GM04503 (cell line): ENCODE data around the gene NAALADL2.

Experiments used
- DNase-seq: peaks from one replicate; pipeline ENCODE4 v3.0.0-alpha.2; 2012; ENCODE audit warnings: low read depth

The NAALADL2 gene

DNA sequence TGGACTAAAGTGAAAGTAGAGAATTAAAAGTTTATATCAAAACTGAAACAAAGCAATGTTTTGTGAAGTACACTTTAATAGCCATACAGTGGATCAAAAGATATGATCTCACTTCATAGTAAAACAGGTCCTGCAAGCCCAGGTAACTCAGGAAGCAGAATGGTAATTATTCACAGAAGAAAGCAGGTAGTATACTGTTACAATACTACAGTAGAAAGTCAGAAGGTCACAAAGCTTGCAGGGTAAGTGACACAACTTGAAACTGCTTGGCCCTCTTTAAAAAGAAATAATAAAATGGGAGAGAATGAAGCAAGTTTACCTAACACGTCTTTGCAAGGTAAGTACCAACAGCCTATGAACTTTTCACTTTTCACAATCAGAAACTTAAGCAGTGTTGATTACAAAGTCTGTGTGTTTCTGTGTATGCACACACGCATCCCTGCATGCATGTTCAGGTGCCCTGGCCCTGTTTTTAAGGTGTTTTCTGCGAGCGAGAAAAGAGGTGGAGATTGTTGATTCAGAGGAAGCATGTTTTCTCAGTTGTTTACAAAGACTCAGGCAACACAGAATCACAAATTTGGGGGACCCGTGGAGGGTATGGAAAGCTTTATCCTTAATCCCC lies at the start of gene NAALADL2:
Gene NAALADL2 (plus strand): TSS at position 221 of the 622 bp plus-strand sequence.
- DNase-seq, result no peak

DNA sequence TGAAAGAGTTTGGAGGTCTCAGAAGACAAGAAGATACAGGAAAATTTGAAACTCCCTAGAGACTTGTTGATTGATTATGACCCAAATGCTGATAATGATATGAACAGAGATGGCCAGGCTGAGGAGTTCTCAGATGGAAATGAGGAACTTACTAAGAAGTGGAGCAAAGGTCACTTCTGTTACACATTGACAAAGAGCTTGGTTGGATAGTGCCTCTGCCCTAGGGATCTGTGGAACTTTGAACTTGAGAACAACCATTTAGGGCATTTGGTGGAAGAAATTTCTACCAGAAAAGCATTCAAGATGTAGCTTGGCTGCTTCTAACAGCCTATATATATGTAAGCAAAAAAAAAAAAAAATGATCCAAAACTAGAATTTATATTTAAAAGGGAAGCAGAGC lies 48.9 kb upstream of the NAALADL2 start:
- no peak for DNase-seq

DNA sequence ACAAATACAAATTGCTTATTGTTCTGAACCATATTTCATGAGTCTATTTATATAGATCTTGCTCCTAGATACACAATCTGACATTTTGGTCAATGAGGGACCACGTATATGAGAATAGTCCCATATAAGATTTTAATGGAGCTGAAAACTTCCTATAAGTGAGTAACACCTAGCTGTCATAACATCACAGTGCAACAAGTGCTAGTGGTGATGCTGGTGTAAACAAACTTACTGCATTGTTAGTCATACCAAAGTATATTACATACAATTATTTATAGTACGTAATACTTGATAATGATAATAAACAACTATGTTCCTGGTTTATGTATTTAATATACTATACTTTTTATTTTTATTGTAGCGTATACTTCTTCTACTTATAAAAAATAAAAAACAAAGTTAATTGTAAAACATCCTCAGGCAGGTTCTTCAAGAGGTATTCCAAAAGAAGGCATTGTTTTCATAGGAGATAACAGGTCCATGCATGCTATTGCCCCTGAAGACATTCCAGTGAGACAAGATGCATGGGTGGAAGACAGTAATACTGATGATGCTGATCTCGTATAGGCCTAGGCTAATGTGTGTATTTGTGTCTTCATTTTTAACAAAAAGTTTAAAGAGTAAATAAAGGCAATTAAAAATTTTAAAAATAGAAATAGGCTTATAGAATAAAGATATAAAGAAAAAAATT lies 46.8 kb upstream of the NAALADL2 start:
- no peak for DNase-seq

DNA sequence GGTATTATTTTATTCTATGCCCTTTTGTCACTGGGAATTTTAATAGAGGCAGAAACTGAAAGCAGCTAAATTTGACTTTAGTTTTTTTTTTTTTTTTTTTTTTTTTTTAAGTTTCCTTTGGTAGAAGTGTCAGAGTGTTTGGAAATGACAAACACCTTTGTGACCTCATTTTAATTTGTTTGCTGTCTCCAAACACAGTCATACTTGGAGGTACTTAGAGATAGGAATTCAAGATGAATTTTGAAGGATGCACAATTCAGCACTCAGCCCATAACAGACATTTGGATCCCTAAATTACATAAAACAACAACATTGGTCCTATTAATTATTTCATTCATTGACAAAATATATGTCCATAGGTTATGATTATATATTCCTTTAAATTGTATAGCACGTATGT lies 43.4 kb upstream of the NAALADL2 start:
- no peak for DNase-seq

DNA sequence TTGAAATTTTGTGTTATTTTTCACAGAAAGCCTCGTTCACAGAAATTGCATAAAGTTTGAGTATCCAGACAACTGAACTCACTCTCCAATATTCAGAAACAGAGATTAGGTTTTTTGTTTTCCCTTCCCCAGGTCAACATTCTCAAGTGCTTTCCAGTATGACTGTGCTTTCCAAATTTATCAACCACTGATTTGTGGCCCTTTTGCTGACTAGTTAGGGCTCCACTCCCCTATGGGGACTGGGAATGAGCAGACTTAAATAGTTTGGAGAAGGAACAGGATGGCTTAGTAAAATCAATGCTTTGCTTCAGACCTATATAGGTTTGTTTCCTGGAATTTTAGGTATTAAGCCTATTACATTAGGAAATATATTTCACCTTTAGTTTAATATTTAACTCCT lies 38.2 kb upstream of the NAALADL2 start:
- no peak for DNase-seq

DNA sequence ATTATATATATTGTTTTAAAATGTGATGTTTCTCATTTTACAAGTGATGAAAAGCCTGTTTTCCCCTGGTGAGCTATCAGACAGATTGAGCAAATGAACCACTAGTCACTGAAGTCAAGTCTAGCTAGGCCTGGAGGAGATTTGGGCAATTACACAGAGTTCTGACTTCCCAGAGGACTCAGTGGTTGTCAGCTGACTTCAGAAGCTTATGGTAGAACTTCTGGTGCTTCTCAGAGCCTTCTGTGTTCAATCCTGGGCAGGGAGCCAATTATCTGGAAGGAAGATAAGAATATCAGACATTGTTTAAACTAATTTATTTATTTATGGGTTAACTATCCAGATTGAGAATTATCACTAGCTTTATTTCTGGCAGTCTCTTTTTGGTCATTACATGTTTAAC lies 37.7 kb upstream of the NAALADL2 start:
- DNase-seq, result no peak

DNA sequence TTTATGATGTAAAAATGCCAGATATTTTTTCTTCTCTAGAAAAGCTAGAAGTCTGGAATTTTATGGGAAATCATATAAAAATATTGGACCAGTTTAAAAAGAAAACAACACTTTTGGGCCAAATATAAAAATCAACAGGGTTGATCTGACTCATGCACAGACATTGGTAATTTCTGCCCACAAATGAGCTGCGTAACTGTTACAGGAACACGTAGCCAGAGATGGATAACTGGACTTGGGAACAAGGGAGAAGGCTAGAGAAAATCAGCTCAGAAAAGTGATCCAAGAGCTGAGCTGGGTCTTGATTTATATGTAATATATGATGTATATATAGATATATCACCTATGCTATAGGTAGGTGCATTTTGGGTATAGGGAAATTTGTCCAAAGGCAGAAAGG lies 36.8 kb upstream of the NAALADL2 start:
- peak; percentile 6 for DNase-seq

DNA sequence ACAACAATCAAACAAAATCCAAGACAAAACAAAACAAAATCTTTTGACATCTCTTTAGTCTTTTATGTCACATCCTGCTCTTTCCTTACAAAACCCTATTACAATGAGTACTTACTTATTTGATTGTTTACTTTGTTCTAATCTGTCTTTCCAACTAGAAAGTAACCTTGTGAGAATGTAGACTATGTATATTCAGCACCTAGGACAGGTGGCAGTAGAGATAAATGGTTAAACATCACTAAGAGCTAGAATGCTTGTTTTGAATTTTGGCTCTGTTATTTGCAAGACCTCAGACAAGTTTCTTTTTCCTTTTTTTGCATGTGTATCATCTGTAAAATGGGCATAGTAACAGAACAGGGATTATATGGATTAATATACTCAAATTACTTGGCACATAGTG lies 33.1 kb upstream of the NAALADL2 start:
- DNase-seq, result no peak

DNA sequence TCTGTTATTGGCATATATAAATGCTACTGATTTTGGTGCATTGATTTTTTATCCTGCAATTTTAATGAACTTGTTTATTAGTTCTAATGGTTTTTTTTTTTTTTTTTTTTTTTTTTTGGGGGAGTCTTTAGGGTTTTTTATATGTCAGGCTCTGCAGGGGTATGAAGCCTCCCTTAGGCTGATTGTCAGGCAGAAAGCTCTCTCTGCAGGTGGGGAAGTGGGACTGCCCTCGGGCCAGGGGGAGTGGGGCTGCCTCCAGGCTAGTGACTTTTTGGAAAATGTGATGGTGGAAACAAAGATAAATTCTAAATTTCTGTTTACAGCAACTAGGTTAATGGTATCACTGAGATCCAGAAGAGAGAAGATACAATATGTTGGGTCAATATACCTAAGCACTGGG lies 14.4 kb upstream of the NAALADL2 start:
- DNase-seq, result no peak

DNA sequence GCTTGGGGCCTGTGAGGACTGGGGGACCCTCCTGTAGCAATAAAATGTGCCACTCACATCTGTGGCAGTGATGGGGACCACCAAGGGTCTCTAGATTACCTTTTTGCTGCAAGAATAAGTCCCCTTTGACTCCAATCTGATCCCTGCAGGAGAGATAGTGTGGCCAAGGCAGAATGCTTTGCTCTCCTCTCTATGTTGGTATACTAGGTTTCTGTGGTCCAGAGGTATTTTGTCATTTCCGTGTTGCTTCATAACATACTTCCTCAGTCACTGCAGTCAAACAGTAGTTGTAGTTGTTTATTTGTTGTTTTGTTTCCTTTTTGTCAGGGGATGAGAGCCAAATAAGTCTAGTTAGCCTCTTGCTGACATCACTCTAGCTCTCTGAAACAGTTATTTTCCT lies 13.1 kb upstream of the NAALADL2 start:
- DNase-seq, result no peak

DNA sequence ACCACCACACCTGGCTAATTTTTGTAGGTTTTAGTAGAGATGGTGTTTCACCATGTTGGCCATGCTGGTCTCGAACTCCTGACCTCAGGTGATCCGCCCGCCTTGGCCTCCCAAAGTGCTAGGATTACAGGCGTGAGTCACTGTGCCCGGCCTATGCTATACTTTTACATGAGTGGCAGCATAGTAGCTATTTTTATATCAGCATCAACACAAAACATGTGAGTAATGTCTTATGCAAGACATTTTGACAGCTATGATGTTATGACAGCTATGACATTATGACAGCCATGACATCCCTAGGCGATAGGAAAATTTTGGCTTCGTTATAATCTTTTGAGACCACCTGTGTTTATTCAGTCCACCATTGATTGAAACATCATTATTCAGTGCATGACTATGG lies 4.1 kb upstream of the NAALADL2 start:
- no peak for DNase-seq

DNA sequence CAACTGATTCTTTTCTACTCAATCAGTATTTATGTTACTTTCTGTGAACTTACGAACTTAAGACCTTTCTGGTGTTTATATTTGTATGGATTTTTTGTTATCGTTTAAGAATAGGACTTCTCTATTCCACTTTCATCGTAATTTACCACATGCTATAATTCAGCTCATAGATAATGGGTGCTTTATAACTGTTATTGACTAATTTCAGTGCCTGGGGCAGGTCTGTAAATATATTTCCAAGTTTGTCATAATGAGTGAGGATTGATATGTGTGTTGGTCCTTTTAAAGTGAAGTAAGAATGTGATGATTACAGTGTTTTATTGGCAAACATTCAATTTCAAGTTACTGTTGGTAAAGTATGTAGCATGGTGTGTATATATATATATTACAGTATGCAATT lies 1.8 kb upstream of the NAALADL2 start:
- DNase-seq, result no peak

DNA sequence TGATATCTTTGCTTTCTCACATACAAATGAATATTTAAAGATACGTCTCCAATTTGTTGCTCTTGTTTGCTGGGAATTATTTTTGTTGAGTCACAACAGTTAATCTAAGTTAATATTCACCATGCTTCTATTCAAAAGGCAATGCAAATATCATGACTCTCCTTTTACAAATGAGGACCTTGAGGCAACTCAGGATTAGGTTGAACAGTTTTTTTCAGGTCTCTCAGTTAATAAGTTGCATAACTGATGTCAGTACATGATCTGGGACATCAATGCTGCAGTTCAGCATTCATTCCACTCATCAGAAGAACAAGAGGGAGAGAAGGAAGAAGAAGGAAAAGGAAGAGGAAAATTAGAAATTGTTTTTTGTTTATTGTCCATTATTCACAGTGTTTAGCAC lies 781 bp upstream of the NAALADL2 start:
- DNase-seq, result no peak

DNA sequence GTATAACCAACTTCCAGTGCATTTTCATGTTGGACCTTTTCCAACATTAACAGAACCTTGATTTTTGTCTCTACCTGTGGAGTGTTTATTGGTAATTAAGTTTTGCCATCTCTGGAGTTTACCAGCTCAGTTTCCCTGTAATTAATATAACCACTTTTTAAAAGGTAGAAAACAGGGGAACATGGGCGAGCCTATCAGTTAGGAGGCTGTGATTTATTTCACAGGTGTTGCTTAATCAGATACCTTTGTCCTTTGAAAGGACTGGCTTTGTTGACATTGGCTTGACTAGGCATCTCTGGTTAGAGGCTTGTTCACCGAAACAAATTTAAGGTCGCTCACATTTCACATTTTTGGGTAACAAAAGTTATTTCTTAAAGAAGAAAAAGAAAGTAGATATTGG lies 622 bp downstream of the NAALADL2 start:
- DNase-seq, result no peak

DNA sequence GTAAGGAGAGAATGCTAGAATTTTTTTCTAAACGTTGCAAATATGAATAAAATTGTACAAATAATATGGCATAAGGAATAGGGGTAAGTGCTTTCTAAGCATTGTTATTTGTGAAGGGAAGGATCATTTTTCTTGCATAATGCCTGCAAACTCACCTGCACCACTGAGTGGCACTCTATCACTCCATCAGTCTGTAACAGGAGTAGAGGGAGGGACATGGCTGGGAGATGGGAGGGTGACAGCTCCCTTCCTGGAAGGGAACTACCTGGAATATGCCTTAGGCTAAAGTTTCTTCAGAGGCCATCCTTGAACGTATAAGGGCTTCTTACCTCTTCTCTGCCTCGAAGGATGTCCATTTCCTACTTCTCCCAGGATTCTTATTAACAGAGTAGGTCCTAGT lies 3.0 kb downstream of the NAALADL2 start:
- DNase-seq, result no peak

DNA sequence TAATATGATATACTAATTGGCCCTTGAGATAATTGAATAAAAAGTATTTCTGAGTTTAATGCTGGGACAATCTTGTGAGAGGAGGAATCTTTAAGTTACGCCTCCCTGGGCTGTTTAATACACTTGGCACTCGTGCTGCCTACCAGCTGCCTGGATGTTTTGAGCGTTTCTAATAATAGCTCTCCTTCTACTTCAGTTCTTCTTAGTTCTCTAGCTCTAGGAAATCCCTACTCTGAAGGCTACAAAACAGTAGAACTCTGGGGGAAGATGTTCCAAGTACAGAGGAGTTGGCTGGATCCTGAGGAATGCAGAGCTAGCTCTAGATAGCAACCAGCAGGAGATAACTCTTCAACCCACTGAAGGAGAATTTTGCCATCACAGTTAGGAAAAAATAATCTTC lies 3.5 kb downstream of the NAALADL2 start:
- DNase-seq, result no peak

DNA sequence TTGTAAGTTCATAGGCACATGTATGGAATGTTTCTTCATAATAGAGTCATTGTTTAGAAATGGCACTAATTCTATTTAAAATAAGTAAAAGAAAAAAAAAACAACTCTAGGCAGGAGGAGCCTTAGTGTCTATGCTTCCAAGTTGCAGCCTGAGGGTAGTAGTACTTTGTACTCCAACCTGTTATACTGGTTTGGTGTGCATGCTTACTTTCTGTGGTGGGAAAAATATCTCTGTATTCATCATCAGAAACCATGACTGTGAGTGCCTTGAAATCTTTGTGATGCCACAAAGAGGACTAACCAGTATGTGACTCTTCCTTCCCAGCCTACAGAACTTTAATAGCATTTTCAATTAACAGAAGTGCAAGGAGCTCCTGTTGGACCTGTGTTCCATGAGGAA lies 4.4 kb downstream of the NAALADL2 start:
- DNase-seq, result no peak

DNA sequence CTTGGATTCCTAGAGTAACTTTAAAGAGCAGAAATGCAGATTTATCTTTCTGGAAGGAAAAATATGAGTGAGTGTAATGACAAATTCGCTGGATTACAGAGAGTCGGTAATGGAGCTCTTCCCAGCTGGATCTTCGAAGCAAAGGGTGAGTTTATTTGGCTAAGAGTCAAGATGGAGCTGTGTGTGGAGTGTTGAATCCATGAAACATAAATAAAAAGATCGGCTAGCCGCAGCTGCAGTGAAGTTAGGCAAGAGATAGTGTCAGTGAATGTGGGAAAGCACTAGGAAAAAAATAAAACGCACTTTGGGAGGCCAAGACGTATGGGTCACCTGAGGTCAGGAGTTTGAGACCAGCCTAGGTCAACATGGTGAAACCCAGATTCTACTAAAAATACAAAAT lies 10.3 kb downstream of the NAALADL2 start:
- no peak for DNase-seq

DNA sequence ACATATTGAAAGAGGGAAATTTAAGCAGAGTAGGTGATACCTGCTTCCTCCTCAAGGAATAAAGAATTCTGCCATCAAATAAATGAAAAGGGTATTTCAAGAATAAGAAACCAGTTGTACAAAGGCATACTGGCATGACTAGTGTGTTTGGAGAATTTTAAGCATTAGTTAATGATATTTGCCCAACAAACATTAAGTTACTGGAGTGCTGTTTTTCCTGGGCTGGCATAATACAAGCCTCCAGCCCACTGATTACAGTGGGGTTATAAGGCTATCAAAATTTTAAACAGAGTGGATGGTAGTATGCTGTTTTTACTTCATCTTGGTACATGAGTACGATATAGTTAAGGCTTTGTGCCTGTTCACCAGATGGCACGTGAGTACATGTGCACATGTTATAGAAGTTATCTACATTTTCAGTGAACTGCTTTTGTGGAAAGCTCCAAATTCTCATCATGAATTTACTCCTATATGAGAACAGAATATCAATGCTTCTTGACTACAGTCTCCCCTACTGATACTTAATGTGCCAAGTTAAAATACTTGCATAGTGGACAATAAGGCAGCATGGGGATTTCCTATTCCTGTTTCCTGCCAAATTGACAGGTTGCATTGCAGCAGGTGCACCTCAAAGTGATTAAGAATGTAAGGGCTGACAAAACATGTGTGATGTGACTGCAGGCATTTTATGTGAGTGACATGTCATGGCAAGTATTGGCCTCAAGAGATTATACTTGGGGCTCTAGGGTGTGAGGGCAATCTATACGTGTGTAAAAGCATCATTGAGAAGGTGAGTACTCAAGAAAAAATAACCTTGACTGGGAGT lies 14.9 kb downstream of the NAALADL2 start:
- no peak for DNase-seq

DNA sequence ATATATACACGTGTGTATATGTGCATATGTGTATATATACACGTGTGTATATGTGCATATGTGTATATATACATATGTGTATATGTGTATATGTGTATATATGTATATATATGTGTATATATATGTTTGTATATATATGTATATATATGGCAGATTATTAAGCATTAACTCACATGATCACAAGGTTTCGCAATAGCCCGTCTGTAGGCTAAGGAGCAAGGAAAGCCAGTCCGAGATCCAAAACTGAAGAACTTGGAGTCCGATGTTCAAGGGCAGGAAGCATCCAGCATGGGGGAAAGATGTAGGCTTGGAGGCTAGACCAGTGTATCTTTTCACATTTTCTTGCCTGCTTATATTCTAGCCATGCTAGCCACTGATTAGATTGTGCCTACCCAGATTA lies 23.7 kb downstream of the NAALADL2 start:
- DNase-seq, result no peak

DNA sequence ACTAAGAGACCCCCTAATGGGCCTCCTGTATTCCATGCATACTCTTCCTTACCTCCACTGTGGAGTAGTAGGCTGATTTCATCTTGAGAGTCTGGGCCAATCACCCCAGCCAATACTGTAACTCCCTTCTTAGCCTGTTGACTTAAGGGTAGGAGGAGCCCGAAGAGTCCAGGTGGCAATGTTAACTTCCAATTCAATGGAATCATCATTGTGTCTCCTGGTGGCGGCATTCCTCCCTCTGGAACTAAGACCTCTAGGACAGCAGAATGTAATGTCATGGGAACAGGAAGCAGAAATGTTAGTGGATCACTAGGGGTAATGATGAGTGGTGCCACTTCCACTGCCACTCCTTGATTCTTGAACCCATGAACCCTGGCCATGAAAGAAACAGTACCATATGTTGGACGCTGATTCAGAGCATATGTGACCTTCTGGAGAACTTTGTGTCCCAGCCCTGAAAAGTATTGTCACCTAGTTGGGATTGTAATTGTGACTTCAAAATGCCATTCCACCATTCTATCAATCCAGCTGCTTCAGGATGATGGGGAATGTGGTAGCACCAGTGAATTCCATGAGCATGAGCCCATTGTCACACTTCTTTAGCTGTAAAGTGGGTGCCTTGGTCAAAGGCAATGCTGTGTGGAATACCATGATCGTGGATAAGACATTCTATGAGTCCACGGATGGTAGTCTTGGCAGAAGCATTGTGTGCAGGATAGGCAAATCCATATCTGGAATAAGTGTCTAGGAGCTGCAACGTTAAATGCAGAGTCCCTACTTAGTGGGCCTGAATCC lies 24.9 kb downstream of the NAALADL2 start:
- DNase-seq, result no peak

DNA sequence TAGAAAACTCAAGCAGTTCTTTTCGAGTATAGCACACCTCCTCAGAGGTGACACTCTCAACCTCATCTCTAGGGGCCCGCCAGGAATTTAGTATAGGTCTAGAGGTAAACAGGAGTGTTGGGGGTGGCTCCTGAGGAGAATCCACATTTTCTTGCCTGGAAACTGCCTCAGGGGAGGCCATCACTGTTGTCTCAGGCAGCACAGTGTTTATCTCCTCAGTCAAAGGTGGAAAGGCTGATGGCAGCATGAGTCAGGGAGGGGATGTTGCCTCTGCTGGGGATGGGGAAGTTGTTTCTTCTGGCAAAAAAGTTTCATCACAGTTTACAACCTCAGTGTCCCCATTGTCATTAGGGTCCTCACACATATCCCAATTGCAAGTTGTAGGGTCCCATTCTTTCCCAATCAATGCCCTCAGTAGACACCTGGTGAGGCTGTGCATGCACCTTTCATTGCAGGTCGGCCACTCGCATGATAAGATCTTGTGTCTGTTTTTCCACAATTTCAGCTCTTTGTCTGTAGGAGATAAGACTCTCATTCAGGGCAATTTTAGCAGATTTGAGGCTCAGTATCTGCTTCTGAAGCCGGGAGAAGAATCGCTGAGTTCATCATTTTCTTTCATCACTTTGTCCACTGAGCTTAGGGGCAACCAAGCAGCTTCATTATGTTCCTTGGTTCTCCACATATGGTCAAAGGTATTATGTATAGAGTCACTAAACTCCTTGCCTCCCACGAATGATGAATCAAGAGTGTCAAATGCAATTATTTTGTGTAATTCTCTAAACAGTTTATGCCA lies 25.8 kb downstream of the NAALADL2 start:
- no peak for DNase-seq
